HG03196 (cell line): ENCODE results near the gene PPP2R2D.

Source experiments
- ATAC-seq: cut with Tn5 transposase; IDR thresholded peaks from one replicate; pipeline ENCODE4 v1.9.1; 2021; ENCODE audit not compliant: unreplicated experiment

Gene PPP2R2D

GRCh38 chr10:131994435-131994834, 93.6 kb downstream of the PPP2R2D start:
- no peak for ATAC-seq

- no peak for ATAC-seq
These were observed 95.9 kb downstream of the PPP2R2D start for GRCh38 chr10:131996466-131997365.

GRCh38 chr10:131997366-131998049, 96.7 kb downstream of the PPP2R2D start:
- ATAC-seq, result no peak

- no peak for ATAC-seq
These were observed 97.4 kb downstream of the PPP2R2D start for GRCh38 chr10:131998050-131998844.

GRCh38 chr10:131998845-131999681, 98.3 kb downstream of the PPP2R2D start:
- ATAC-seq, result no peak

- ATAC-seq, result no peak
These were observed 100.6 kb downstream of the PPP2R2D start for GRCh38 chr10:132001238-132001972.

- no peak for ATAC-seq
These were observed 101.2 kb downstream of the PPP2R2D start for GRCh38 chr10:132002004-132002403.

- no peak for ATAC-seq
These were observed 102.6 kb downstream of the PPP2R2D start for GRCh38 chr10:132003282-132003924.

- no peak for ATAC-seq
These were observed 103.2 kb downstream of the PPP2R2D start for GRCh38 chr10:132004052-132004451.

GRCh38 chr10:132005147-132005546, 104.3 kb downstream of the PPP2R2D start:
- ATAC-seq, result no peak

- no peak for ATAC-seq
These were observed 106.2 kb downstream of the PPP2R2D start for GRCh38 chr10:132006966-132007365.

- ATAC-seq, result no peak
These were observed 106.9 kb downstream of the PPP2R2D start for GRCh38 chr10:132007681-132008080.
